ENCODE results near the gene SLC22A2. TPM values are rescaled to one million over a fixed set of nuclear protein-coding genes. Genes with fewer than 3 reads are reported as not detected.

Gene SLC22A2
- total and polyA plus RNA-seq, 2 experiments from 2014 or later, result 0.94 to 1.1 TPM

DNA sequence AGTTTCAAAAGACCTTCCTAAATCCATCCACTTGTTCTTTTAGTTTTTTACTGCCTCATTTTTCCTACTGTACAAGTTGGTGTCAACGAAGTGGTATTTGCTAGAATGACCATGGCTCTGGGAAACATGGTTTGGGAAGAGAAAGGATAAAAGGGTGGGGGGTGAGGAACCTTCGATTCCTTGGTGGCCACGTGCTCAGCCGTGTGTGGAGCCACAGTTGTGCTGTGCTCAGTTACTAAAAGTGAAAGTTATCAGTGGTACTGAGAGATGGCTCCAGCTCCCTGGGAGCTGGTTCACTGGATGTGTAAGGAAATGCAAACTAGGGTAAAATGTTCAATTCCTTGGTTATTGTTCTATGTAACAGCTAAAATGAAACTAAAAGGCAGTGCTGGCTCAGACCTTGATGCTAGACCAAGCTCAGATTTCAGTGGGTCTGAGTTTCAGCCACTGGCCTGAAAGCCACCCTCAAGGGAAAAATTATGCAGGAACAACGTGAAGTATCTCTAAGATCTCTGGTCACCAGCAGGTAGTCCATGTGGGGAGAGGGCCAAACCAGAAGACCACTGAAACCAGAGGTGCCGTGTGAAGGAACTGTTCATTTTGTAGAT is 7.4 kb upstream of the SLC22A2 start (continued):
- TF ChIP-seq ZNF462 (CRISPR knock-in tag; IDR thresholded peaks at IDR 0.05) (no peak), CREB1 (CRISPR knock-in tag; IDR thresholded peaks at IDR 0.05; ENCODE audit: low read depth) (no peak)

DNA sequence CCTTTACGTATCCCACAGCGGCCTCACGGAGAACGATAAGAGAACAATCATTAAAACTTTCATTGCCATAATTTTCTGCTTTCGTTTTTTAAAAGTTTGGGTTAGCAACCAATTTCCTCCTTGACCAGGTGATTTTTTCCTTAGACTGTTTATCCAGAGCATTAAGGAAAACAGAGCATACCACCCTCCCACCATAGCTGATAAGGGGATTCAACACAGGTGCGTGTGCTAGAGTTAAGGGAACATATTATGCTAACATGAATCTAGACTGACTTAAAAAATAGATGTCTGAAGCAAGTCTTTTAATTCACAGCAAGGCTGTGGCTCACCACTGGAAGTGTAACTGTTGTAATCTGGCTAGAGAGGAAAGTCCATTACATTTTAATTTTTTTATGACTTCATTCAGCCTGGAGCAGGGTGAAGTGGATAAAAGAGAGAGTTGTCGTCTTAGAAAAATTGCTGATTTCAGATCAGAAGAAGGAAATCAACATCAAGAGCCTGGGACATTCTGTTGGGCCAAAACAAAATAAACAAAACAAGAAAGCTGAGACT is 5.5 kb upstream of the SLC22A2 start:
- H3K4me3 ChIP-seq, result no peak overlapping the region
- Mint-ChIP-seq H3K4me1 (peaks cover 27% of the 10 kb centered on the region), H3K27ac (no peak overlapping the region), H3K36me3 (ENCODE audit: low read depth) (no peaks in the 10 kb centered on the region), H3K27me3 (ENCODE audit: insufficient read depth, low read depth, poor library complexity) (peaks cover 12% of the 10 kb centered on the region), H3K9me3 (no peaks in the 10 kb centered on the region), H3K4me3 (no peak overlapping the region)
- H3K79me2 ChIP-seq (replicated peaks; ENCODE audit: insufficient read depth), result no peaks in the 10 kb centered on the region
- peaks cover 16% of the 10 kb centered on the region for H3K4me1 ChIP-seq (ENCODE audit: insufficient read depth)
- H3K4me2 ChIP-seq, result no peak overlapping the region
- ATAC-seq, result no peak
- DNase-seq (ENCODE audit: low spot score), result no peak
- H2AFZ ChIP-seq, result no peak overlapping the region
- no peak overlapping the region for H3K27ac ChIP-seq (ENCODE audit: low read depth)
- H3K36me3 ChIP-seq (ENCODE audit: insufficient read depth), result no peaks in the 10 kb centered on the region
- no peaks in the 10 kb centered on the region for H3K27me3 ChIP-seq (ENCODE audit: insufficient read depth)
- H4K20me1 ChIP-seq (replicated peaks; ENCODE audit: insufficient read depth), result no peaks in the 10 kb centered on the region
- H3K9me2 ChIP-seq (ENCODE audit: insufficient read depth), result peaks cover 7% of the 10 kb centered on the region; the same call in 1 of the 2 replicates
- H3F3A ChIP-seq (replicated peaks; ENCODE audit: low read depth), result no peaks in the 10 kb centered on the region
- TF ChIP-seq, protein P1, sequence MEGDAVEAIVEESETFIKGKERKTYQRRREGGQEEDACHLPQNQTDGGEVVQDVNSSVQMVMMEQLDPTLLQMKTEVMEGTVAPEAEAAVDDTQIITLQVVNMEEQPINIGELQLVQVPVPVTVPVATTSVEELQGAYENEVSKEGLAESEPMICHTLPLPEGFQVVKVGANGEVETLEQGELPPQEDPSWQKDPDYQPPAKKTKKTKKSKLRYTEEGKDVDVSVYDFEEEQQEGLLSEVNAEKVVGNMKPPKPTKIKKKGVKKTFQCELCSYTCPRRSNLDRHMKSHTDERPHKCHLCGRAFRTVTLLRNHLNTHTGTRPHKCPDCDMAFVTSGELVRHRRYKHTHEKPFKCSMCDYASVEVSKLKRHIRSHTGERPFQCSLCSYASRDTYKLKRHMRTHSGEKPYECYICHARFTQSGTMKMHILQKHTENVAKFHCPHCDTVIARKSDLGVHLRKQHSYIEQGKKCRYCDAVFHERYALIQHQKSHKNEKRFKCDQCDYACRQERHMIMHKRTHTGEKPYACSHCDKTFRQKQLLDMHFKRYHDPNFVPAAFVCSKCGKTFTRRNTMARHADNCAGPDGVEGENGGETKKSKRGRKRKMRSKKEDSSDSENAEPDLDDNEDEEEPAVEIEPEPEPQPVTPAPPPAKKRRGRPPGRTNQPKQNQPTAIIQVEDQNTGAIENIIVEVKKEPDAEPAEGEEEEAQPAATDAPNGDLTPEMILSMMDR (conservative IDR thresholded peaks at IDR 0.05; ENCODE audit: low read depth in 2 of 2), result no peak
- no peak for TF ChIP-seq EZH2 (IDR thresholded peaks at IDR 0.05; ENCODE audit: low read depth, unreplicated experiment)
- no peak for TF ChIP-seq STAT1 (IDR thresholded peaks at IDR 0.05; ENCODE audit: unreplicated experiment)
- no peak for TF ChIP-seq JUNB (IDR thresholded peaks at IDR 0.05; ENCODE audit: unreplicated experiment)
- TF ChIP-seq ZNF331 (CRISPR knock-in tag; IDR thresholded peaks at IDR 0.05; ENCODE audit: low read depth), result no peak
- TF ChIP-seq EZH2phosphoT487 (IDR thresholded peaks at IDR 0.05; ENCODE audit: unreplicated experiment), result no peak
- no peak for TF ChIP-seq POLR2AphosphoS5 (IDR thresholded peaks at IDR 0.05; ENCODE audit: low read depth)
- no peak for TF ChIP-seq NANOG (IDR thresholded peaks at IDR 0.05; ENCODE audit: borderline replicate concordance)
- TF ChIP-seq, protein P2, sequence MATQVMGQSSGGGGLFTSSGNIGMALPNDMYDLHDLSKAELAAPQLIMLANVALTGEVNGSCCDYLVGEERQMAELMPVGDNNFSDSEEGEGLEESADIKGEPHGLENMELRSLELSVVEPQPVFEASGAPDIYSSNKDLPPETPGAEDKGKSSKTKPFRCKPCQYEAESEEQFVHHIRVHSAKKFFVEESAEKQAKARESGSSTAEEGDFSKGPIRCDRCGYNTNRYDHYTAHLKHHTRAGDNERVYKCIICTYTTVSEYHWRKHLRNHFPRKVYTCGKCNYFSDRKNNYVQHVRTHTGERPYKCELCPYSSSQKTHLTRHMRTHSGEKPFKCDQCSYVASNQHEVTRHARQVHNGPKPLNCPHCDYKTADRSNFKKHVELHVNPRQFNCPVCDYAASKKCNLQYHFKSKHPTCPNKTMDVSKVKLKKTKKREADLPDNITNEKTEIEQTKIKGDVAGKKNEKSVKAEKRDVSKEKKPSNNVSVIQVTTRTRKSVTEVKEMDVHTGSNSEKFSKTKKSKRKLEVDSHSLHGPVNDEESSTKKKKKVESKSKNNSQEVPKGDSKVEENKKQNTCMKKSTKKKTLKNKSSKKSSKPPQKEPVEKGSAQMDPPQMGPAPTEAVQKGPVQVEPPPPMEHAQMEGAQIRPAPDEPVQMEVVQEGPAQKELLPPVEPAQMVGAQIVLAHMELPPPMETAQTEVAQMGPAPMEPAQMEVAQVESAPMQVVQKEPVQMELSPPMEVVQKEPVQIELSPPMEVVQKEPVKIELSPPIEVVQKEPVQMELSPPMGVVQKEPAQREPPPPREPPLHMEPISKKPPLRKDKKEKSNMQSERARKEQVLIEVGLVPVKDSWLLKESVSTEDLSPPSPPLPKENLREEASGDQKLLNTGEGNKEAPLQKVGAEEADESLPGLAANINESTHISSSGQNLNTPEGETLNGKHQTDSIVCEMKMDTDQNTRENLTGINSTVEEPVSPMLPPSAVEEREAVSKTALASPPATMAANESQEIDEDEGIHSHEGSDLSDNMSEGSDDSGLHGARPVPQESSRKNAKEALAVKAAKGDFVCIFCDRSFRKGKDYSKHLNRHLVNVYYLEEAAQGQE (IDR thresholded peaks at IDR 0.05; ENCODE audit: unreplicated experiment), result no peak
- no peak for TF ChIP-seq CREB1 (CRISPR knock-in tag; IDR thresholded peaks at IDR 0.05; ENCODE audit: low read depth)
- no peak for TF ChIP-seq ZNF114 (CRISPR knock-in tag; IDR thresholded peaks at IDR 0.05)

Measured in GM23338 (cell line).